PFSK-1 (cell line): ENCODE data around the gene EBF4.

ENCODE experiments used
- FOXP2 ChIP-seq: optimal IDR thresholded peaks from 2 replicates; pipeline ENCODE3; 2011; ENCODE audit warnings: borderline replicate concordance, control low read depth, inconsistent platforms; ENCODE audit not compliant: insufficient read depth; ENCODE audit errors: extremely low read length, extremely low read depth
- POLR2AphosphoS5 ChIP-seq: IDR thresholded peaks from 2 replicates; pipeline ENCODE4 v1.6.1; 2012; ENCODE audit warnings: low read depth, mild to moderate bottlenecking, control low read depth, low read length, moderate library complexity
- REST ChIP-seq, 2 experiments: IDR thresholded peaks; 2 replicates each; pipeline versions ENCODE4 v1.6.1 to v1.8.0; 2011 to 2012; ENCODE audit warnings: low read depth in 2 of 2, low read length in 2 of 2, control low read depth in 1 of 2, inconsistent platforms in 1 of 2, mild to moderate bottlenecking in 1 of 2, moderate library complexity in 1 of 2; ENCODE audit not compliant: insufficient read depth in 1 of 2
- SIN3A ChIP-seq: IDR thresholded peaks from 2 replicates; pipeline ENCODE4 v1.6.1; 2012; ENCODE audit warnings: mild to moderate bottlenecking, low read length, moderate library complexity, borderline replicate concordance; ENCODE audit not compliant: insufficient read depth
- TAF1 ChIP-seq: IDR thresholded peaks from 2 replicates; pipeline ENCODE4 v1.6.1; 2012; ENCODE audit warnings: low read length, control low read depth, borderline replicate concordance; ENCODE audit not compliant: insufficient read depth

The EBF4 gene

GRCh38 chr20:2656471-2657117 lies 36.0 kb upstream of the EBF4 start:
- TF ChIP-seq FOXP2 (no peak), REST (IDR thresholded peaks at IDR 0.05; ENCODE audit: insufficient read depth in 1 of 2, low read depth in 2 of 2, low read length in 2 of 2) (no peak), TAF1 (no peak), SIN3A (no peak), POLR2AphosphoS5 (no peak)

GRCh38 chr20:2657241-2657640 lies 35.3 kb upstream of the EBF4 start:
- TF ChIP-seq FOXP2 (no peak), TAF1 (no peak), SIN3A (no peak), REST (IDR thresholded peaks at IDR 0.05; ENCODE audit: insufficient read depth in 1 of 2, low read depth in 2 of 2, low read length in 2 of 2) (no peak), POLR2AphosphoS5 (no peak; the same call in 1 of the 2 replicates)

GRCh38 chr20:2657674-2658073 lies 34.9 kb upstream of the EBF4 start:
- no peak for TF ChIP-seq REST (IDR thresholded peaks at IDR 0.05; ENCODE audit: insufficient read depth in 1 of 2, low read depth in 2 of 2, low read length in 2 of 2)
- TF ChIP-seq TAF1: no peak
- no peak for TF ChIP-seq FOXP2
- TF ChIP-seq POLR2AphosphoS5: no peak; the same call in 1 of the 2 replicates
- no peak for TF ChIP-seq SIN3A

GRCh38 chr20:2658414-2659354 lies 33.9 kb upstream of the EBF4 start:
- TF ChIP-seq POLR2AphosphoS5 (peak; percentile 84), FOXP2 (no peak), REST (IDR thresholded peaks at IDR 0.05; ENCODE audit: insufficient read depth in 1 of 2, low read depth in 2 of 2, low read length in 2 of 2) (no peak), SIN3A (peak; percentile 82; the same call in 1 of the 2 replicates), TAF1 (peak; percentile 35; the same call in 1 of the 2 replicates)

- TF ChIP-seq POLR2AphosphoS5 (no peak; the same call in 1 of the 2 replicates), FOXP2 (no peak), TAF1 (no peak), SIN3A (no peak), REST (IDR thresholded peaks at IDR 0.05; ENCODE audit: insufficient read depth in 1 of 2, low read depth in 2 of 2, low read length in 2 of 2) (no peak)
Observed at GRCh38 chr20:2659547-2659946, 33.0 kb upstream of the EBF4 start.
